NB4 (cell line): ENCODE measurements around the gene C1orf210.

Experiments
- CTCF ChIP-seq: IDR thresholded peaks from one replicate; pipeline ENCODE4 v1.5.1; 2012; ENCODE audit warnings: low read depth, low read length
- MAX ChIP-seq: IDR thresholded peaks from 2 replicates; pipeline ENCODE4 v1.6.1; 2011; ENCODE audit warnings: low read depth, low read length
- POLR2A ChIP-seq: IDR thresholded peaks from 2 replicates; pipeline ENCODE4 v1.6.1; 2011; ENCODE audit warnings: mild to moderate bottlenecking; ENCODE audit not compliant: insufficient read length; ENCODE audit errors: extremely low read depth

- TF ChIP-seq CTCF (no peak), MAX (no peak), POLR2A (no peak)
Observed at GRCh38 chr1:43277116-43277876, 8.1 kb downstream of the C1orf210 start.
